Endodermal cell (in vitro differentiated cells): ENCODE measurements around the gene EVI5L. TPM values are rescaled to one million over a fixed set of nuclear protein-coding genes. Genes with fewer than 3 reads are reported as not detected.

Experiments used
- DNase-seq: peaks from one replicate; pipeline ENCODE4 v3.0.0-alpha.2; 2017
- H3K27ac ChIP-seq: 2 replicates; pipeline ENCODE4 v1.5.1; 2013; ENCODE audit warnings: mild to moderate bottlenecking, low read depth, low read length, moderate library complexity
- H3K27me3 ChIP-seq: 2 replicates; pipeline ENCODE4 v1.6.1; 2013; ENCODE audit warnings: mild to moderate bottlenecking, low read length, moderate library complexity; ENCODE audit not compliant: insufficient read depth, control insufficient read depth, poor library complexity, severe bottlenecking
- H3K36me3 ChIP-seq: 2 replicates; pipeline ENCODE4 v1.7.0; 2013; ENCODE audit warnings: mild to moderate bottlenecking, low read length, moderate library complexity; ENCODE audit not compliant: control insufficient read depth, insufficient read depth
- H3K4me1 ChIP-seq: one replicate; pipeline ENCODE4 v1.7.0; 2013; ENCODE audit warnings: low read length; ENCODE audit not compliant: control insufficient read depth, insufficient read depth
- H3K4me3 ChIP-seq: 2 replicates; pipeline ENCODE4 v1.5.1; 2013; ENCODE audit warnings: mild to moderate bottlenecking, low read length, moderate library complexity
- H3K9ac ChIP-seq: 2 replicates; pipeline ENCODE4 v1.6.1; 2013; ENCODE audit warnings: mild to moderate bottlenecking, low read length, moderate library complexity; ENCODE audit not compliant: poor library complexity, severe bottlenecking; ENCODE audit errors: extremely low read depth
- H3K9me3 ChIP-seq: 2 replicates; pipeline ENCODE4 v1.6.1; 2013; ENCODE audit warnings: mild to moderate bottlenecking, low read length, moderate library complexity; ENCODE audit not compliant: control insufficient read depth
- H3K27ac Mint-ChIP-seq: 2 replicates; pipeline ENCODE4 v1.8.0; 2020; ENCODE audit warnings: mixed read lengths
- H3K27me3 Mint-ChIP-seq: 2 replicates; pipeline ENCODE4 v1.8.0; 2021; ENCODE audit warnings: mild to moderate bottlenecking, mixed read lengths; ENCODE audit not compliant: insufficient read depth
- H3K36me3 Mint-ChIP-seq: 2 replicates; pipeline ENCODE4 v1.8.0; 2020; ENCODE audit warnings: low read depth, mixed read lengths
- H3K4me1 Mint-ChIP-seq: 2 replicates; pipeline ENCODE4 v1.8.0; 2020; ENCODE audit warnings: mixed read lengths
- H3K4me3 Mint-ChIP-seq: 2 replicates; pipeline ENCODE4 v1.8.0; 2020; ENCODE audit warnings: mild to moderate bottlenecking, moderate library complexity, mixed read lengths
- H3K9me3 Mint-ChIP-seq: 2 replicates; pipeline ENCODE4 v1.8.0; 2020; ENCODE audit warnings: mild to moderate bottlenecking, mixed read lengths
- CTCF ChIP-seq: fragments of 200-600 bp; sonication (generic); conservative IDR thresholded peaks from 2 replicates; pipeline ENCODE4 v1.5.0; 2021; ENCODE audit warnings: antibody characterized with exemption, mild to moderate bottlenecking
- WGBS, 2 experiments: methylation state at CpG; one replicate each; pipeline versions ENCODE4 v1.1.5 to v1.1.7; 2013; ENCODE audit warnings: missing lambda C conversion rate in 2 of 2, mixed read lengths in 1 of 2; ENCODE audit not compliant: insufficient coverage in 1 of 2, insufficient read length in 1 of 2; 5-methylcytosine and 5-hydroxymethylcytosine counted together
- total RNA-seq, 2 donors: library from RNA; stranded (reverse); fragmentation: NEBNext Ultra II Directional in 1 of 2; extraction: Animal tissue kit (Norgen Biotek cat#: 25700) in 1 of 2; gene quantifications; 2 replicates in 1 of 2; 3 replicates in 1 of 2; pipeline ENCODE4 v1.2.1, GENCODE V29; 2021

EVI5L gene
- total RNA-seq, 2 donors from 2014 or later: 6.4 to 9.2 TPM

GRCh38 chr19:7898967-7899366, 68.9 kb downstream of the EVI5L start:
- no peaks in the 10 kb centered on the region for H3K9me3 ChIP-seq
- no peak for DNase-seq
- Mint-ChIP-seq H3K27me3 (peaks cover 2% of the 10 kb centered on the region), H3K9me3 (no peaks in the 10 kb centered on the region), H3K4me3 (no peak overlapping the region), H3K36me3 (peaks cover 9% of the 10 kb centered on the region), H3K27ac (no peak overlapping the region), H3K4me1 (no peaks in the 10 kb centered on the region)
- TF ChIP-seq CTCF: no peak
- H3K36me3 ChIP-seq: no peaks in the 10 kb centered on the region
- H3K27me3 ChIP-seq: no peaks in the 10 kb centered on the region
- H3K9ac ChIP-seq: no peak overlapping the region
- 94 to 95% methylated on average over 16 of the region's 16 CpGs for WGBS, 2 experiments
- H3K4me3 ChIP-seq: no peak overlapping the region
- no peak overlapping the region for H3K27ac ChIP-seq
- no peaks in the 10 kb centered on the region for H3K4me1 ChIP-seq

GRCh38 chr19:7899751-7900378, 69.8 kb downstream of the EVI5L start:
- WGBS, 2 experiments: 91 to 96% methylated on average over 29 to 34 of the region's 34 CpGs
- Mint-ChIP-seq H3K4me3 (no peak overlapping the region), H3K36me3 (peaks cover 9% of the 10 kb centered on the region), H3K27me3 (no peaks in the 10 kb centered on the region), H3K4me1 (peaks cover 5% of the 10 kb centered on the region), H3K9me3 (no peaks in the 10 kb centered on the region), H3K27ac (no peak overlapping the region)
- DNase-seq: no peak
- H3K9ac ChIP-seq: no peak overlapping the region
- H3K4me1 ChIP-seq: no peaks in the 10 kb centered on the region
- H3K27ac ChIP-seq: no peak overlapping the region
- no peaks in the 10 kb centered on the region for H3K27me3 ChIP-seq
- no peak for TF ChIP-seq CTCF
- no peaks in the 10 kb centered on the region for H3K9me3 ChIP-seq
- H3K4me3 ChIP-seq: no peak overlapping the region
- H3K36me3 ChIP-seq: no peaks in the 10 kb centered on the region

- Histone ChIP-seq H3K27me3 (no peaks in the 10 kb centered on the region), H3K36me3 (no peaks in the 10 kb centered on the region), H3K27ac (no peak overlapping the region), H3K4me1 (no peaks in the 10 kb centered on the region), H3K9ac (no peak overlapping the region), H3K4me3 (no peak overlapping the region), H3K9me3 (no peaks in the 10 kb centered on the region)
- Mint-ChIP-seq H3K27me3 (no peaks in the 10 kb centered on the region), H3K27ac (no peak overlapping the region), H3K4me1 (peaks cover 8% of the 10 kb centered on the region), H3K36me3 (peaks cover 9% of the 10 kb centered on the region), H3K9me3 (no peaks in the 10 kb centered on the region), H3K4me3 (no peak overlapping the region)
- no peak for DNase-seq
- no peak for TF ChIP-seq CTCF
- WGBS, 2 experiments: 87 to 89% methylated on average over 15 to 21 of the region's 21 CpGs
Measured at GRCh38 chr19:7900401-7900870, 70.4 kb downstream of the EVI5L start.
